ENCODE measurements around the gene F13A1.

- TF ChIP-seq POLR2AphosphoS5 (IDR thresholded peaks at IDR 0.05; ENCODE audit: low read depth, low read length) (no peak), REST (IDR thresholded peaks at IDR 0.05; ENCODE audit: insufficient read depth in 1 of 2, low read depth in 2 of 2, low read length in 2 of 2) (no peak), TAF1 (IDR thresholded peaks at IDR 0.05; ENCODE audit: borderline replicate concordance, insufficient read depth, low read length) (no peak)
These were observed 10.9 kb upstream of the F13A1 start for GRCh38 chr6:6331393-6331792.
